Stimulated activated CD4-positive, alpha-beta T cell treated with anti-CD3 and anti-CD28 coated beads, Interleukin-1b, Interleukin-23, amount 100 ng/mL, for 1 hour (primary cell): ENCODE results near the gene DOCK11.

Experiments used
- DNase-seq, 2 donors: peaks; one replicate each; pipeline ENCODE4 v3.0.0-alpha.2; 2020; ENCODE audit warnings: low read depth in 2 of 2

Gene DOCK11

GRCh38 chrX:118530219-118530911, 34.8 kb downstream of the DOCK11 start:
- DNase-seq, result no peak

GRCh38 chrX:118534716-118535493, 39.3 kb downstream of the DOCK11 start:
- no peak for DNase-seq

GRCh38 chrX:118536204-118536603, 40.6 kb downstream of the DOCK11 start:
- DNase-seq, result no peak

- DNase-seq, result no peak
Measured at GRCh38 chrX:118536687-118537461, 41.3 kb downstream of the DOCK11 start.

- DNase-seq, result no peak
Measured at GRCh38 chrX:118538386-118538785, 42.8 kb downstream of the DOCK11 start.

GRCh38 chrX:118540342-118540741, 44.7 kb downstream of the DOCK11 start:
- DNase-seq, result no peak

- no peak for DNase-seq
Measured at GRCh38 chrX:118541482-118541881, 45.9 kb downstream of the DOCK11 start.

GRCh38 chrX:118545510-118545909, 49.9 kb downstream of the DOCK11 start:
- DNase-seq, result no peak

- no peak for DNase-seq
Measured at GRCh38 chrX:118548841-118549240, 53.2 kb downstream of the DOCK11 start.

- no peak for DNase-seq
Measured at GRCh38 chrX:118550792-118551191, 55.2 kb downstream of the DOCK11 start.

- no peak for DNase-seq
Measured at GRCh38 chrX:118551426-118551825, 55.8 kb downstream of the DOCK11 start.

- no peak for DNase-seq
Measured at GRCh38 chrX:118552121-118552900, 56.7 kb downstream of the DOCK11 start.

GRCh38 chrX:118553042-118553710, 57.6 kb downstream of the DOCK11 start:
- no peak for DNase-seq

GRCh38 chrX:118554511-118554910, 58.9 kb downstream of the DOCK11 start:
- DNase-seq, result no peak

GRCh38 chrX:118558926-118559325, 63.3 kb downstream of the DOCK11 start:
- no peak for DNase-seq

- DNase-seq, result no peak
Measured at GRCh38 chrX:118560489-118560888, 64.9 kb downstream of the DOCK11 start.

GRCh38 chrX:118562582-118563164, 67.1 kb downstream of the DOCK11 start:
- no peak for DNase-seq

GRCh38 chrX:118564498-118564897, 68.9 kb downstream of the DOCK11 start:
- no peak for DNase-seq

GRCh38 chrX:118565853-118566252, 70.2 kb downstream of the DOCK11 start:
- DNase-seq, result no peak

GRCh38 chrX:118566359-118566758, 70.7 kb downstream of the DOCK11 start:
- DNase-seq, result no peak

- no peak for DNase-seq
Measured at GRCh38 chrX:118569676-118570075, 74.1 kb downstream of the DOCK11 start.
